CD4-positive, alpha-beta T cell (primary cell): ENCODE measurements around the gene SYTL4. TPM values are rescaled to one million over a fixed set of nuclear protein-coding genes. Genes with fewer than 3 reads are reported as not detected.

Experiments
- ATAC-seq: fragments of 200-7000 bp; cut with Tn5 transposase; one replicate; pipeline ENCODE4 v1.10.0; 2022; ENCODE audit warnings: mild to moderate bottlenecking; ENCODE audit not compliant: poor library complexity
- CTCF ChIA-PET: fragments of 350-600 bp; sonication (Branson Sonifier 250); formaldehyde crosslinking; loops from one replicate; lab custom pipeline; 2021; ENCODE audit warnings: antibody characterized with exemption, inconsistent platforms; lab: Charles Lee
- POLR2A ChIA-PET: fragments of 350-600 bp; sonication (Branson Sonifier 250); formaldehyde crosslinking; loops from one replicate; lab custom pipeline; 2021; ENCODE audit warnings: antibody characterized with exemption, inconsistent platforms; lab: Charles Lee
- DNase-seq, 14 experiments: peaks; one replicate each; pipeline ENCODE4 v3.0.0-alpha.2; 2013 to 2020; ENCODE audit warnings: mixed read lengths in 2 of 14
- H3K27ac ChIP-seq, 2 donors: one replicate each; pipeline versions ENCODE4 v1.5.1 to v1.7.0; 2013; ENCODE audit warnings: low read length in 2 of 2, low read depth in 1 of 2, mild to moderate bottlenecking in 1 of 2
- H3K27me3 ChIP-seq, 2 experiments: 1 replicate in 1 of 2; 2 replicates in 1 of 2; pipeline versions ENCODE4 v1.6.1 to v1.7.0; 2013; ENCODE audit warnings: low read length in 2 of 2, control low read depth in 1 of 2, mild to moderate bottlenecking in 1 of 2, moderate library complexity in 1 of 2; ENCODE audit not compliant: insufficient read depth in 2 of 2, control insufficient read depth in 1 of 2
- H3K36me3 ChIP-seq: one replicate; pipeline ENCODE4 v1.6.1; 2013; ENCODE audit warnings: low read length, control low read depth; ENCODE audit not compliant: insufficient read depth
- H3K4me1 ChIP-seq: one replicate; pipeline ENCODE4 v1.6.1; 2013; ENCODE audit warnings: low read length, control low read depth; ENCODE audit not compliant: insufficient read depth
- H3K4me3 ChIP-seq: one replicate; pipeline ENCODE4 v1.5.1; 2013; ENCODE audit warnings: mild to moderate bottlenecking, low read length, moderate library complexity
- H3K9me3 ChIP-seq, 2 experiments: 1 replicate in 1 of 2; 2 replicates in 1 of 2; pipeline versions ENCODE4 v1.6.1 to v1.7.0; 2013; ENCODE audit warnings: low read length in 2 of 2, mild to moderate bottlenecking in 2 of 2, control low read depth in 1 of 2, moderate library complexity in 1 of 2; ENCODE audit not compliant: control insufficient read depth in 1 of 2, insufficient read depth in 1 of 2
- H3K27ac Mint-ChIP-seq: one replicate; pipeline ENCODE4 v1.8.0; 2020; ENCODE audit warnings: mixed read lengths
- H3K27me3 Mint-ChIP-seq: one replicate; pipeline ENCODE4 v1.8.0; 2021; ENCODE audit warnings: mixed read lengths
- H3K36me3 Mint-ChIP-seq: one replicate; pipeline ENCODE4 v1.8.0; 2021; ENCODE audit warnings: low read depth, mixed read lengths
- H3K4me1 Mint-ChIP-seq: one replicate; pipeline ENCODE4 v1.8.0; 2021; ENCODE audit warnings: low read depth, mixed read lengths
- H3K4me3 Mint-ChIP-seq: one replicate; pipeline ENCODE4 v1.8.0; 2020; ENCODE audit warnings: mild to moderate bottlenecking, mixed read lengths
- H3K9me3 Mint-ChIP-seq: one replicate; pipeline ENCODE4 v1.8.0; 2020; ENCODE audit warnings: mixed read lengths
- intact Hi-C, 2 experiments: fragments of 100-400 bp; cut with DNase I in 1 of 2; cut with micrococcal nuclease in 1 of 2; formaldehyde crosslinking; loops; one replicate each; pipeline versions ENCODE4 v1.15.1 to v1.9.0; 2023 to 2025; cut with DNase I, micrococcal nuclease
- total RNA-seq, 174 experiments: library from RNA in 2 of 174; stranded (reverse) in 2 of 174; gene quantifications; one replicate each; pipeline ENCODE4 v1.2.3 and lab custom pipeline; 2021 to 2026
- TF ChIP-seq, protein P1 (sequence below): fragments of 200-600 bp; IDR thresholded peaks from one replicate; pipeline ENCODE4 v1.8.0; 2022; ENCODE audit warnings: antibody characterized with exemption, mild to moderate bottlenecking

Gene SYTL4
- total RNA-seq, 2 experiments from 2014 or later = not detected

DNA sequence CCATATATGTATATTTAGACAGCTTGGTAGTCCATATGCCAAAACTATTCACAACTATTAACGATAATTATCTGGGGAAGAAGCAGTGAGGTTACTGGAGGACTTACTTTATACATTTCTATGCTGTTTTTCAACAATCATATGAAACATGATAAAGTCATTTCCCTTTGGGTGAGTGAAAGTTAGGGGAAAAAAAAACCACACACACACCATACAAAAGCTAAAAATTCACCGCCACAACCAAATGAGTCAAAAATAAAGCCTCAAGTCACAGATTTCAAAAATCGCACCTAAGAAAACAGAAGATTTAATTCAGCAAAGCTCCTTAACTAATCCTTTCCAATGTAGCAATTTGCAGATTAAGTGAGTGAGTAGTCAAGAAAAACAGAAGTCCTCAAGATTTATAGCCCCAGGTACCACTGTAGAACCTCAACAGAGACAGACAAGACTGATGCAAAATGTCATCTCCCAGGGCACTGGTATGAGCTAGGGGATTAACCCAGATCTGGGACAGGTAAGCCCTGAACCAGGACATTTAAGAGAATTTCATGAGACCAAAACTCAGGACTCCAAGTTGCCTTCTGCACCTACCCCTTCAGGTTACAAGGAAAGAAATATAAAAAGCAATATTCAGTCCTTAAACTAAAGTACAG lies 35.1 kb downstream of the SYTL4 start:
- Mint-ChIP-seq H3K4me3 (no peak overlapping the region), H3K27me3 (peaks cover 31% of the 10 kb centered on the region), H3K36me3 (no peaks in the 10 kb centered on the region), H3K4me1 (no peaks in the 10 kb centered on the region), H3K27ac (no peak overlapping the region), H3K9me3 (no peaks in the 10 kb centered on the region)
- Histone ChIP-seq H3K36me3 (no peaks in the 10 kb centered on the region), H3K27me3 (peaks cover 0 to 13% of the 10 kb centered on the region in 2 experiments), H3K4me3 (no peak overlapping the region), H3K4me1 (no peaks in the 10 kb centered on the region), H3K27ac (no peak overlapping the region), H3K9me3 (no peaks in the 10 kb centered on the region)
- ATAC-seq = no peak
- ChIA-PET CTCF (no interaction called here), POLR2A (no interaction called here)
- intact Hi-C loops = no loop called here
- no peak for DNase-seq
- TF ChIP-seq, protein P1, sequence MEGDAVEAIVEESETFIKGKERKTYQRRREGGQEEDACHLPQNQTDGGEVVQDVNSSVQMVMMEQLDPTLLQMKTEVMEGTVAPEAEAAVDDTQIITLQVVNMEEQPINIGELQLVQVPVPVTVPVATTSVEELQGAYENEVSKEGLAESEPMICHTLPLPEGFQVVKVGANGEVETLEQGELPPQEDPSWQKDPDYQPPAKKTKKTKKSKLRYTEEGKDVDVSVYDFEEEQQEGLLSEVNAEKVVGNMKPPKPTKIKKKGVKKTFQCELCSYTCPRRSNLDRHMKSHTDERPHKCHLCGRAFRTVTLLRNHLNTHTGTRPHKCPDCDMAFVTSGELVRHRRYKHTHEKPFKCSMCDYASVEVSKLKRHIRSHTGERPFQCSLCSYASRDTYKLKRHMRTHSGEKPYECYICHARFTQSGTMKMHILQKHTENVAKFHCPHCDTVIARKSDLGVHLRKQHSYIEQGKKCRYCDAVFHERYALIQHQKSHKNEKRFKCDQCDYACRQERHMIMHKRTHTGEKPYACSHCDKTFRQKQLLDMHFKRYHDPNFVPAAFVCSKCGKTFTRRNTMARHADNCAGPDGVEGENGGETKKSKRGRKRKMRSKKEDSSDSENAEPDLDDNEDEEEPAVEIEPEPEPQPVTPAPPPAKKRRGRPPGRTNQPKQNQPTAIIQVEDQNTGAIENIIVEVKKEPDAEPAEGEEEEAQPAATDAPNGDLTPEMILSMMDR = no peak

DNA sequence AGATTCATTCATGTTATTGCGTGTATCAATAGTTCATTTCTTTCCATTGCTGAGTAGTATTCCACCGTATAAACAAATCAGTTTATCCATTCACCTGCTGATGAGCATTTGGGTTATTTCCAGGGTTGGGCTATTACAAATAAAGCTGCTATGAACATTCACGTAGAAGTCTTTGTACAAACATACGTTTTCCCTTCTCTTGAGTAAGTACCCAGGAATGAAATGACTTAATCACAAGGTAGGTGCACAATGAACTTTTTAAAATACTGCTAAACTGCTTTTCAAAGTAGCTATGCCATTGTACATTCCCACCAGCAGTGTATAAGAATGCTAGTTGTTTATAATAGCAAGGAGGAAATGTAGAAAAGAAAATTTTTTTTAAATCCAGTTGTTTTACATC lies 35.9 kb downstream of the SYTL4 start:
- intact Hi-C loops = no loop called here
- Histone ChIP-seq H3K4me1 (no peaks in the 10 kb centered on the region), H3K36me3 (no peaks in the 10 kb centered on the region), H3K9me3 (no peaks in the 10 kb centered on the region), H3K27me3 (peaks cover 0 to 13% of the 10 kb centered on the region in 2 experiments), H3K27ac (no peak overlapping the region), H3K4me3 (no peak overlapping the region)
- H3K36me3 Mint-ChIP-seq = no peaks in the 10 kb centered on the region
- DNase-seq = no peak
- H3K4me3 Mint-ChIP-seq = no peak overlapping the region
- H3K27ac Mint-ChIP-seq = no peak overlapping the region
- ChIA-PET CTCF (no interaction called here), POLR2A (no interaction called here)
- peaks cover 25% of the 10 kb centered on the region for H3K27me3 Mint-ChIP-seq
- no peaks in the 10 kb centered on the region for H3K4me1 Mint-ChIP-seq
- no peak for ATAC-seq
- H3K9me3 Mint-ChIP-seq = no peaks in the 10 kb centered on the region
- TF ChIP-seq, protein P1 = no peak

DNA sequence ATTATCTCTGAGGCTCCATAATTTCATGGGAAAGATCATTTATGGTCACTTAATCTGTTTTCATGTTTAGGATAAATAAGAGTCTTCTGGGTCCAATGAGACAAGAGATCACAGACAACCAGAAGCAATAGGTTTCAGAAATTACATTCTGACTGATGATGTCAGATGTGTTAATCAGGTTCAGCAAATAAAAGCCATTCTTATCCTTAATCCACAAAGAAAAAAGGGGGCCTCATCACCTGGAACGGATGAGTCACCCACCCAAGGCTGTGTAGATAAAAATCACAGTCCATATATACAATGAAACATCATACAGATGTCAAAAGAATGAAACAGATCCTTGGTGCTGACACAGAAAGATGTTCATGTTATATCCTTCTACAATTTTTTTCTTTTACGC lies 36.6 kb downstream of the SYTL4 start:
- TF ChIP-seq, protein P1 = no peak
- Mint-ChIP-seq H3K27ac (no peak overlapping the region), H3K4me1 (no peaks in the 10 kb centered on the region), H3K27me3 (peaks cover 25% of the 10 kb centered on the region), H3K9me3 (no peaks in the 10 kb centered on the region), H3K36me3 (no peaks in the 10 kb centered on the region), H3K4me3 (no peak overlapping the region)
- H3K4me3 ChIP-seq = no peak overlapping the region
- intact Hi-C loops = no loop called here
- POLR2A ChIA-PET = no interaction called here
- no peak for DNase-seq
- no peak for ATAC-seq
- CTCF ChIA-PET = no interaction called here
- no peaks in the 10 kb centered on the region for H3K36me3 ChIP-seq
- no peak overlapping the region for H3K27ac ChIP-seq
- H3K27me3 ChIP-seq = peaks cover 0 to 13% of the 10 kb centered on the region in 2 experiments
- no peaks in the 10 kb centered on the region for H3K4me1 ChIP-seq
- H3K9me3 ChIP-seq = no peaks in the 10 kb centered on the region
